ENCODE measurements around the gene BCL2A1. TPM values are rescaled to one million over a fixed set of nuclear protein-coding genes. Genes with fewer than 3 reads are reported as not detected.

The BCL2A1 gene
- polyA plus RNA-seq, 1 donor (not counting 4 experiments of a cell fraction or from before 2014, with no cell fraction given), result 0.10 TPM

GRCh38 chr15:79948761-79949160 is 22.2 kb downstream of the BCL2A1 start:
- H3K27me3 ChIP-seq (ENCODE audit: control insufficient read depth, extremely low read depth, insufficient read depth, low read length), result no peaks in the 10 kb centered on the region
- H3K4me1 ChIP-seq (ENCODE audit: control insufficient read depth, extremely low read depth, insufficient read depth, low read length), result no peaks in the 10 kb centered on the region
- H2AFZ ChIP-seq (ENCODE audit: control insufficient read depth, low read length), result no peak overlapping the region
- no peaks in the 10 kb centered on the region for H3K9me1 ChIP-seq (ENCODE audit: control insufficient read depth, extremely low read depth, insufficient read depth, low read length)
- DNase-seq (ENCODE audit: low read depth, low spot score) (no peak), FAIRE-seq (no peak)
- H4K20me1 ChIP-seq (ENCODE audit: control insufficient read depth, extremely low read depth, insufficient read depth, low read length), result no peaks in the 10 kb centered on the region
- H3K9ac ChIP-seq (ENCODE audit: control insufficient read depth, extremely low read depth, insufficient read depth, low read length), result no peak overlapping the region
- no peaks in the 10 kb centered on the region for H3K79me2 ChIP-seq (ENCODE audit: control insufficient read depth, insufficient read depth, low read length)
- no peaks in the 10 kb centered on the region for H3K36me3 ChIP-seq (ENCODE audit: control insufficient read depth in 2 of 2, extremely low read depth in 1 of 2, insufficient read depth in 2 of 2, low read length in 2 of 2)
- dilution Hi-C loops (cut with MboI; ENCODE audit: extremely low pct_ligation_motif_present, low sequenced_read_pairs), result no loop called here
- no peaks in the 10 kb centered on the region for H3K9me3 ChIP-seq (ENCODE audit: control insufficient read depth, low read depth, low read length)
- H3K4me3 ChIP-seq (ENCODE audit: control insufficient read depth in 2 of 3, extremely low read depth in 1 of 3, insufficient read depth in 2 of 3, low read depth in 1 of 3, low read length in 3 of 3), result no peak overlapping the region
- H3K4me2 ChIP-seq (ENCODE audit: control insufficient read depth, extremely low read depth, insufficient read depth, low read depth, low read length), result no peak overlapping the region
- H3K27ac ChIP-seq (ENCODE audit: control insufficient read depth, insufficient read depth, low read length), result no peak overlapping the region
- TF ChIP-seq EZH2 (IDR thresholded peaks at IDR 0.05; ENCODE audit: low read length) (no peak), CTCF (optimal IDR thresholded peaks at IDR 0.05 in 1 of 3, IDR thresholded peaks at IDR 0.05 in 1 of 3, conservative IDR thresholded peaks at IDR 0.05 in 1 of 3; ENCODE audit: extremely low read depth in 1 of 3, insufficient read depth in 2 of 3, low read length in 3 of 3) (no peak)

DNA sequence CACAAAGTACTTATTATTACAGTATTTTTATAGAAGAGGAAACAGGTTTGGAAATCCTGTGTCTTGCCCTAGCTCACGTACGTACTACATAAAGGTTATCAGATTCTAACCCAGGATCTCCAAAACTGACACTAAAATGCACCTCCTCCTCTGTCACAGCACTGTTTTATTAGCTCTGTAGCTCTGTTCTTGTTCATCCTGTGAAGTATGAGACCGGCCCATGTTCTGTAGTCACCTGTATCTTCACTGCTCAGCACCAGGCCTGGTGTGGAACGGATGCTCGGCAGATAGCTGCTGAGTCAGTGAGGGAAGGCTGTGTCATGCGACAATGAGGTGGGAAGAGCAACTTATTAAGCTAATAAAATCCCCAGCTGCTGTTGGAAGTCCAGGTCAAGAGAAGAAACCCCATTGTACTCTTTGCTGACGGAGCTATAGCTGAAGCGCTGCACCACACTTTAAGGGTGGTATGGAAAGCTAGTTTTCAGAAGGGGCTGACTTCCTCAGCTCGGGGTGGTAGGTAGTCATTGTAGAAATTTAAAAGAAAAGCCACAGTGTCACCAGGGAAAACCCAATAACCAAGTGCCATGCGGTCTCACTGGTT is 22.8 kb downstream of the BCL2A1 start:
- H3K79me2 ChIP-seq (ENCODE audit: control insufficient read depth, insufficient read depth, low read length), result no peaks in the 10 kb centered on the region
- H2AFZ ChIP-seq (ENCODE audit: control insufficient read depth, low read length), result no peak overlapping the region
- dilution Hi-C loops (cut with MboI; ENCODE audit: extremely low pct_ligation_motif_present, low sequenced_read_pairs), result no loop called here
- H3K27me3 ChIP-seq (ENCODE audit: control insufficient read depth, extremely low read depth, insufficient read depth, low read length), result no peaks in the 10 kb centered on the region
- H3K9me1 ChIP-seq (ENCODE audit: control insufficient read depth, extremely low read depth, insufficient read depth, low read length), result no peaks in the 10 kb centered on the region
- no peak overlapping the region for H3K9ac ChIP-seq (ENCODE audit: control insufficient read depth, extremely low read depth, insufficient read depth, low read length)
- H4K20me1 ChIP-seq (ENCODE audit: control insufficient read depth, extremely low read depth, insufficient read depth, low read length), result no peaks in the 10 kb centered on the region
- no peak for TF ChIP-seq EZH2 (IDR thresholded peaks at IDR 0.05; ENCODE audit: low read length)
- no peak for TF ChIP-seq CTCF (optimal IDR thresholded peaks at IDR 0.05 in 1 of 3, IDR thresholded peaks at IDR 0.05 in 1 of 3, conservative IDR thresholded peaks at IDR 0.05 in 1 of 3; ENCODE audit: extremely low read depth in 1 of 3, insufficient read depth in 2 of 3, low read length in 3 of 3)
- H3K4me3 ChIP-seq (ENCODE audit: control insufficient read depth in 2 of 3, extremely low read depth in 1 of 3, insufficient read depth in 2 of 3, low read depth in 1 of 3, low read length in 3 of 3), result no peak overlapping the region
- DNase-seq (ENCODE audit: low read depth, low spot score), result no peak
- H3K36me3 ChIP-seq (ENCODE audit: control insufficient read depth in 2 of 2, extremely low read depth in 1 of 2, insufficient read depth in 2 of 2, low read length in 2 of 2), result no peaks in the 10 kb centered on the region
- no peaks in the 10 kb centered on the region for H3K4me1 ChIP-seq (ENCODE audit: control insufficient read depth, extremely low read depth, insufficient read depth, low read length)
- no peak for FAIRE-seq
- H3K9me3 ChIP-seq (ENCODE audit: control insufficient read depth, low read depth, low read length), result no peaks in the 10 kb centered on the region
- no peak overlapping the region for H3K4me2 ChIP-seq (ENCODE audit: control insufficient read depth, extremely low read depth, insufficient read depth, low read depth, low read length)
- H3K27ac ChIP-seq (ENCODE audit: control insufficient read depth, insufficient read depth, low read length), result no peak overlapping the region
